Astrocyte (in vitro differentiated cells and primary cell): ENCODE results near the gene COPZ2. TPM values are rescaled to one million over a fixed set of nuclear protein-coding genes. Genes with fewer than 3 reads are reported as not detected.

Experiments used
- DNase-seq: peaks from one replicate; pipeline ENCODE4 v3.0.0-alpha.2; 2010; ENCODE audit warnings: low read depth
- FAIRE-seq: peaks from 2 replicates; lab custom pipeline; 2011; peaks lifted over from hg19 to GRCh38; lab: Jason Lieb, UNC
- H2AFZ ChIP-seq: 2 replicates; pipeline ENCODE4 v1.6.0; 2012; ENCODE audit warnings: low read depth, low read length, inconsistent platforms
- H3K27ac ChIP-seq: 2 replicates; pipeline ENCODE4 v1.5.1; 2011; ENCODE audit warnings: low read depth, low read length, inconsistent platforms
- H3K27me3 ChIP-seq: 2 replicates; pipeline ENCODE4 v1.6.0; 2011; ENCODE audit warnings: low read length, inconsistent platforms; ENCODE audit not compliant: insufficient read depth
- H3K36me3 ChIP-seq: 2 replicates; pipeline ENCODE4 v1.5.1; 2011; ENCODE audit warnings: low read length, inconsistent platforms; ENCODE audit not compliant: insufficient read depth
- H3K4me1 ChIP-seq: 2 replicates; pipeline ENCODE4 v1.5.1; 2011; ENCODE audit warnings: low read length, inconsistent platforms; ENCODE audit not compliant: insufficient read depth
- H3K4me2 ChIP-seq: 2 replicates; pipeline ENCODE4 v1.6.0; 2012; ENCODE audit warnings: low read length, inconsistent platforms
- H3K4me3 ChIP-seq: 2 replicates; pipeline ENCODE4 v1.5.1; 2011; ENCODE audit warnings: low read depth, mild to moderate bottlenecking, low read length, inconsistent platforms; ENCODE audit not compliant: insufficient read depth
- H3K79me2 ChIP-seq: 2 replicates; pipeline ENCODE4 v1.6.0; 2012; ENCODE audit warnings: mild to moderate bottlenecking, low read length, inconsistent platforms; ENCODE audit not compliant: insufficient read depth
- H3K9ac ChIP-seq: 2 replicates; pipeline ENCODE4 v1.6.0; 2012; ENCODE audit warnings: mild to moderate bottlenecking, low read length, inconsistent platforms
- H3K9me3 ChIP-seq: 2 replicates; pipeline ENCODE4 v1.5.1; 2012; ENCODE audit warnings: low read depth, mild to moderate bottlenecking, low read length, inconsistent platforms; ENCODE audit not compliant: insufficient read depth
- H4K20me1 ChIP-seq: 2 replicates; pipeline ENCODE4 v1.6.0; 2012; ENCODE audit warnings: low read length, inconsistent platforms; ENCODE audit not compliant: insufficient read depth
- H3K27ac Mint-ChIP-seq: one replicate; pipeline ENCODE4 v1.8.0; 2021; ENCODE audit warnings: mild to moderate bottlenecking, mixed read lengths; ENCODE audit not compliant: unreplicated experiment
- H3K27me3 Mint-ChIP-seq: one replicate; pipeline ENCODE4 v1.8.0; 2021; ENCODE audit warnings: low read depth, mixed read lengths; ENCODE audit not compliant: unreplicated experiment
- H3K36me3 Mint-ChIP-seq: one replicate; pipeline ENCODE4 v1.8.0; 2021; ENCODE audit warnings: low read depth, mixed read lengths; ENCODE audit not compliant: unreplicated experiment
- H3K4me1 Mint-ChIP-seq: one replicate; pipeline ENCODE4 v1.8.0; 2021; ENCODE audit warnings: low read depth, mixed read lengths; ENCODE audit not compliant: unreplicated experiment
- H3K4me3 Mint-ChIP-seq: one replicate; pipeline ENCODE4 v1.8.0; 2021; ENCODE audit warnings: mild to moderate bottlenecking, moderate library complexity, mixed read lengths; ENCODE audit not compliant: unreplicated experiment
- H3K9me3 Mint-ChIP-seq: one replicate; pipeline ENCODE4 v1.8.0; 2021; ENCODE audit warnings: mild to moderate bottlenecking, mixed read lengths; ENCODE audit not compliant: unreplicated experiment
- CTCF ChIP-seq: IDR thresholded peaks from 2 replicates; pipeline ENCODE4 v1.5.1; 2011; ENCODE audit warnings: low read depth, mild to moderate bottlenecking, inconsistent platforms, low read length, moderate library complexity; ENCODE audit not compliant: insufficient read depth
- EZH2 ChIP-seq: IDR thresholded peaks from 2 replicates; pipeline ENCODE4 v1.6.1; 2012; ENCODE audit warnings: mild to moderate bottlenecking, low read length, inconsistent platforms; ENCODE audit not compliant: insufficient read depth
- total RNA-seq: library from RNA; stranded (reverse); gene quantifications from 2 replicates; pipeline ENCODE4 v1.2.1, GENCODE V29; 2021

The COPZ2 gene
- total RNA-seq, 1 donor from 2014 or later: 25.1 TPM

GRCh38 chr17:48052956-48053757, 15.6 kb upstream of the COPZ2 start:
- Mint-ChIP-seq H3K4me3 (peak overlapping the region; percentile 82), H3K36me3 (peaks cover 32% of the 10 kb centered on the region), H3K27ac (peak overlapping the region; percentile 86), H3K9me3 (no peaks in the 10 kb centered on the region), H3K27me3 (no peaks in the 10 kb centered on the region), H3K4me1 (peaks cover 55% of the 10 kb centered on the region)
- Histone ChIP-seq H3K27me3 (no peaks in the 10 kb centered on the region), H3K4me1 (peaks cover 58% of the 10 kb centered on the region), H4K20me1 (peaks cover 76% of the 10 kb centered on the region), H3K4me3 (peak overlapping the region; percentile 39), H3K36me3 (peaks cover 17% of the 10 kb centered on the region), H3K9me3 (no peaks in the 10 kb centered on the region), H3K27ac (no peak overlapping the region), H2AFZ (no peak overlapping the region), H3K79me2 (peaks cover 88% of the 10 kb centered on the region), H3K9ac (peak overlapping the region; percentile 95), H3K4me2 (peak overlapping the region; percentile 90)
- FAIRE-seq (no peak), DNase-seq (no peak)
- TF ChIP-seq EZH2: no peak
- no peak for TF ChIP-seq CTCF

GRCh38 chr17:48051706-48052486, 14.3 kb upstream of the COPZ2 start:
- Mint-ChIP-seq H3K4me3 (peak overlapping the region; percentile 82), H3K4me1 (peaks cover 54% of the 10 kb centered on the region), H3K36me3 (peaks cover 20% of the 10 kb centered on the region), H3K9me3 (no peaks in the 10 kb centered on the region), H3K27me3 (no peaks in the 10 kb centered on the region), H3K27ac (peak overlapping the region; percentile 100)
- TF ChIP-seq EZH2 (no peak), CTCF (no peak)
- peak overlapping the region; percentile 95 for H3K9ac ChIP-seq
- H3K4me2 ChIP-seq: peak overlapping the region; percentile 90
- peaks cover 10% of the 10 kb centered on the region for H3K36me3 ChIP-seq
- H3K27ac ChIP-seq: peak overlapping the region; percentile 78
- FAIRE-seq (no peak), DNase-seq (peak; percentile 86)
- no peak overlapping the region for H2AFZ ChIP-seq
- no peaks in the 10 kb centered on the region for H3K27me3 ChIP-seq
- peak overlapping the region; percentile 39 for H3K4me3 ChIP-seq
- H3K9me3 ChIP-seq: no peaks in the 10 kb centered on the region
- peaks cover 64% of the 10 kb centered on the region for H4K20me1 ChIP-seq
- H3K4me1 ChIP-seq: peaks cover 66% of the 10 kb centered on the region
- H3K79me2 ChIP-seq: peaks cover 85% of the 10 kb centered on the region
